IMR-90 (cell line): ENCODE measurements around the gene OBP2A. TPM values are rescaled to one million over a fixed set of nuclear protein-coding genes. Genes with fewer than 3 reads are reported as not detected.

Experiments used
- ATAC-seq: fragments of 200-7000 bp; cut with Tn5 transposase; 2 replicates; pipeline ENCODE4 v1.9.1; 2020; ENCODE audit warnings: low read depth, mild to moderate bottlenecking, moderate library complexity
- BruUV-seq: library from RNA; stranded (reverse); fragments of 400-500 nt; replicated peaks from 2 replicates; lab custom pipeline; 2021; lab: Mats Ljungman, UMichigan
- CTCF ChIA-PET: fragments of 300-600 bp; formaldehyde crosslinking; extraction: SDS; loops from one replicate; lab custom pipeline; 2021; ENCODE audit warnings: antibody characterized with exemption; lab: Yijun Ruan, JAX
- POLR2A ChIA-PET: fragments of 300-600 bp; sonication (Branson Sonifier 250); formaldehyde crosslinking; loops from one replicate; lab custom pipeline; 2022; ENCODE audit warnings: antibody characterized with exemption; ENCODE audit not compliant: unreplicated experiment; lab: Charles Lee
- DNase-seq: peaks from one replicate; pipeline ENCODE4 v3.0.0; 2013
- H2AFZ ChIP-seq: replicated peaks from 2 replicates; pipeline ENCODE3; 2013; ENCODE audit warnings: low read length, mild to moderate bottlenecking; ENCODE audit not compliant: poor library complexity
- H2AK5ac ChIP-seq: 2 replicates; pipeline ENCODE4 v1.6.1; 2013; ENCODE audit warnings: low read depth, low read length, inconsistent platforms
- H2AK9ac ChIP-seq: replicated peaks from 2 replicates; pipeline ENCODE3; 2013; ENCODE audit warnings: mild to moderate bottlenecking, low read depth, low read length, moderate library complexity; ENCODE audit not compliant: poor library complexity
- H2BK120ac ChIP-seq: 2 replicates; pipeline ENCODE4 v1.6.1; 2013; ENCODE audit warnings: low read depth, low read length, inconsistent platforms
- H2BK15ac ChIP-seq: 3 replicates; pipeline ENCODE4 v1.6.1; 2013; ENCODE audit warnings: low read depth, low read length, inconsistent platforms
- H2BK20ac ChIP-seq: 2 replicates; pipeline ENCODE4 v1.6.1; 2013; ENCODE audit warnings: low read depth, mild to moderate bottlenecking, inconsistent platforms, low read length, moderate library complexity
- H2BK5ac ChIP-seq: 2 replicates; pipeline ENCODE4 v1.6.1; 2013; ENCODE audit warnings: mild to moderate bottlenecking, low read depth, low read length, inconsistent platforms; ENCODE audit not compliant: poor library complexity, severe bottlenecking
- H3K14ac ChIP-seq: replicated peaks from 2 replicates; pipeline ENCODE4 v1.6.1; 2013; ENCODE audit warnings: low read depth, low read length, inconsistent platforms
- H3K18ac ChIP-seq: 2 replicates; pipeline ENCODE4 v1.6.1; 2013; ENCODE audit warnings: low read depth, low read length, control low read depth
- H3K23ac ChIP-seq: 2 replicates; pipeline ENCODE4 v1.6.1; 2013; ENCODE audit warnings: low read depth, low read length, inconsistent platforms
- H3K27ac ChIP-seq: 2 replicates; pipeline ENCODE4 v1.5.1; 2013; ENCODE audit warnings: mild to moderate bottlenecking, control low read depth, low read length; ENCODE audit not compliant: insufficient read depth
- H3K27me3 ChIP-seq: 2 replicates; pipeline ENCODE4 v1.6.1; 2013; ENCODE audit warnings: low read length; ENCODE audit not compliant: control insufficient read depth, insufficient read depth
- H3K36me3 ChIP-seq: 2 replicates; pipeline ENCODE4 v1.6.1; 2013; ENCODE audit warnings: low read length, mixed read lengths; ENCODE audit not compliant: control insufficient read depth, insufficient read depth
- H3K4ac ChIP-seq: 2 replicates; pipeline ENCODE4 v1.6.1; 2013; ENCODE audit warnings: low read depth, low read length, inconsistent platforms
- H3K4me1 ChIP-seq: 2 replicates; pipeline ENCODE4 v1.6.1; 2013; ENCODE audit warnings: low read length, mixed read lengths; ENCODE audit not compliant: control insufficient read depth, insufficient read depth
- H3K4me2 ChIP-seq: 2 replicates; pipeline ENCODE4 v1.6.1; 2013; ENCODE audit warnings: low read depth, mild to moderate bottlenecking, control low read depth, low read length, moderate library complexity
- H3K4me3 ChIP-seq: 2 replicates; pipeline ENCODE4 v1.5.1; 2013; ENCODE audit warnings: low read depth, mild to moderate bottlenecking, control low read depth, low read length, moderate library complexity; ENCODE audit not compliant: insufficient read depth
- H3K56ac ChIP-seq: 2 replicates; pipeline ENCODE4 v1.6.1; 2013; ENCODE audit warnings: low read length, inconsistent platforms; ENCODE audit not compliant: insufficient read depth; ENCODE audit errors: extremely low read depth
- H3K79me1 ChIP-seq, 2 experiments: 2 replicates each; pipeline ENCODE4 v1.6.1; 2013; ENCODE audit warnings: low read length in 2 of 2, inconsistent platforms in 1 of 2, low read depth in 1 of 2
- H3K9ac ChIP-seq: 2 replicates; pipeline ENCODE4 v1.6.1; 2013; ENCODE audit warnings: low read depth, low read length, control low read depth
- H3K9me1 ChIP-seq: 2 replicates; pipeline ENCODE4 v1.6.1; 2013; ENCODE audit warnings: low read length, inconsistent platforms; ENCODE audit not compliant: insufficient read depth
- H3K9me3 ChIP-seq: 2 replicates; pipeline ENCODE4 v1.6.1; 2013; ENCODE audit warnings: low read length; ENCODE audit not compliant: control insufficient read depth, insufficient read depth
- H4K20me1 ChIP-seq: 2 replicates; pipeline ENCODE4 v1.6.1; 2013; ENCODE audit warnings: low read length, inconsistent platforms; ENCODE audit not compliant: insufficient read depth
- H4K5ac ChIP-seq: 2 replicates; pipeline ENCODE4 v1.6.1; 2013; ENCODE audit warnings: mild to moderate bottlenecking, low read depth, low read length, control low read depth
- H4K8ac ChIP-seq, 2 experiments: 2 replicates each; pipeline ENCODE4 v1.6.1; 2013; ENCODE audit warnings: low read depth in 2 of 2, low read length in 2 of 2, control low read depth in 1 of 2, inconsistent platforms in 1 of 2
- H4K91ac ChIP-seq: 2 replicates; pipeline ENCODE4 v1.6.1; 2013; ENCODE audit warnings: low read depth, low read length, inconsistent platforms; ENCODE audit not compliant: insufficient read depth
- BHLHE40 ChIP-seq: fragments of 150-350 bp; IDR thresholded peaks from 2 replicates; pipeline ENCODE4 v1.6.1; 2016; ENCODE audit warnings: mild to moderate bottlenecking, low read depth, low read length
- CEBPB ChIP-seq: IDR thresholded peaks from 2 replicates; pipeline ENCODE4 v1.6.1; 2012; ENCODE audit warnings: low read depth, low read length, improper control_type of control experiment
- CHD1 ChIP-seq: IDR thresholded peaks from 2 replicates; pipeline ENCODE4 v1.6.1; 2012; ENCODE audit warnings: low read depth, low read length, improper control_type of control experiment
- MAZ ChIP-seq: IDR thresholded peaks from 2 replicates; pipeline ENCODE4 v1.6.1; 2012; ENCODE audit warnings: low read depth, mild to moderate bottlenecking, low read length, improper control_type of control experiment, moderate library complexity, borderline replicate concordance
- NFE2L2 ChIP-seq: fragments of 150-350 bp; IDR thresholded peaks from 2 replicates; pipeline ENCODE4 v1.6.1; 2016; ENCODE audit warnings: low read depth, mild to moderate bottlenecking, low read length
- POLR2A ChIP-seq: IDR thresholded peaks from 2 replicates; pipeline ENCODE4 v1.6.1; 2012; ENCODE audit warnings: mild to moderate bottlenecking, low read depth, low read length
- SMC3 ChIP-seq: fragments of 150-350 bp; IDR thresholded peaks from 2 replicates; pipeline ENCODE4 v1.6.1; 2016; ENCODE audit warnings: low read depth, mild to moderate bottlenecking, antibody characterized with exemption, low read length, moderate library complexity
- WGBS, 2 experiments: methylation state at CpG; one replicate each; pipeline versions ENCODE4 v1.1.5 to v1.1.7; 2013; ENCODE audit warnings: missing lambda C conversion rate in 2 of 2; ENCODE audit not compliant: insufficient read length in 1 of 2; ENCODE audit errors: extremely low coverage in 2 of 2; 5-methylcytosine and 5-hydroxymethylcytosine counted together
- dilution Hi-C: fragments of 300-500 bp; cut with HindIII; formaldehyde crosslinking; loops from one replicate; pipeline ENCODE4 v1.14.3; 2018; ENCODE audit warnings: low sequenced_read_pairs; ENCODE audit not compliant: unreplicated experiment
- in situ Hi-C: fragments of 300-500 bp; cut with MboI; formaldehyde crosslinking; loops from 3 replicates; pipeline ENCODE4 v1.14.3; 2019; ENCODE audit warnings: low sequenced_read_pairs, inconsistent platforms, mixed read lengths
- intact Hi-C: fragments of 100-400 bp; cut with micrococcal nuclease; formaldehyde crosslinking; loops from 2 replicates; pipeline ENCODE4 v1.10.0; 2022
- polyA plus RNA-seq, 3 experiments: library from polyadenylated mRNA; depleted of rRNA; stranded (reverse); fragments of >200 nt; gene quantifications; 2 replicates each; pipeline ENCODE4 v1.2.3, GENCODE V29; 2012; ENCODE audit warnings: low replicate concordance in 1 of 3
- total RNA-seq: library from RNA; depleted of rRNA; stranded (reverse); fragments of >200 nt; gene quantifications from 2 replicates; pipeline ENCODE4 v1.2.3, GENCODE V29; 2012
- TF ChIP-seq, protein P1 (sequence below): fragments of 150-350 bp; IDR thresholded peaks from 2 replicates; pipeline ENCODE4 v1.6.1; 2017; ENCODE audit warnings: mild to moderate bottlenecking, antibody characterized with exemption, low read length, low read depth

Gene OBP2A
- total and polyA plus RNA-seq, 2 of the 4 experiments (the other 2 are of a cell fraction), result not detected

DNA sequence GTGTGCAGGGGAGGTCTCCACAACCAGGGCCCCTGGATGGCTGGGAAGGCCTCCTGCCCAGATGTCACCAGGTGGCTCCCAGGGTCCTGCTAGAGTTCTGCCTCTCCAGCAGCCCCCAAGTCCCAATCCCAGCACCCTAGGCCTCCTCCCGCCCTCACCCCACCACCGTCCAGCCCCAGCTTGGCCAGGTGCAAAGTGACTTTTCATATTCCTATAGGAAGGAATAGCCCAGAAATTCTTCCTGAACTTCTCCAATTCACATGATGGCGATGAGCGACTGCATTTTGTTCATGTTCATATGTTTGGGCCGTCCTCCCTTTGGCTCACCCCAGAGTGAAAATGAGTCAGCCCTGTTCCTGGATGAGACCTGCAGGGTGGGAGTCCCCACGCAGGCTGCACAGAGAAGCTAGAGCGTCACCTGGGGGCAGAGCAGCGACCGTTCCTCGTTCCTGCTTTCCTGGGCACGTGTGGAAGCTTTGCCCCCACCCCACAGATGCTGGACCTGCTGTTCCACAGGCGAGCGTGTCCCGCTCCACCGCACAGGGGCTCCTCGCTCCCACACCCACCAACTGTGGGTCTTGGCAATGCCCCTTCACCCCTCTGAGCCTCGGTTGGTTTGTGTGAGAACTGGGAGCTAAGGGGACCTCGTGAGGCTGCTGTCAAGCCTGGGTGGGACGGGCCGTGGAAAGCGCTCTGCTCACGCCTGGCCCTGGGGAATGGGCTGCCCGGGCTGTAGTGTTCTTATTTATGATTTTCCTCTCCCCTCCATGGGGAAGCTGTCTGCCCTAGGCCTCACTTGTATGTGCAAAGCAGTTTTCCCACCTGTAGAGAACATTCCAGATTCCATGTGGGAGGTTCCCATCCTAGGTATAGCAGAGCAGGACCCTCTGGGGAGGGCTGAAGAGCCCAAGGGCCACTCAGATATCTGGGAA lies 38.6 kb upstream of the OBP2A start:
- H3K27me3 ChIP-seq, result peaks cover 2% of the 10 kb centered on the region; the same call in 1 of the 2 replicates
- H3K56ac ChIP-seq, result no peak overlapping the region
- H3K79me1 ChIP-seq, result peaks cover 0 to 22% of the 10 kb centered on the region in 2 experiments; a peak in 2 of 4 replicates
- no peak overlapping the region for H4K91ac ChIP-seq
- POLR2A ChIA-PET, result no interaction called here
- H3K4me2 ChIP-seq, result no peak overlapping the region
- H2BK120ac ChIP-seq, result no peak overlapping the region
- H2AK9ac ChIP-seq, result peak overlapping the region; percentile 55
- dilution Hi-C loops, result no loop called here
- H3K9me1 ChIP-seq, result no peaks in the 10 kb centered on the region
- H3K18ac ChIP-seq, result no peak overlapping the region
- no peaks in the 10 kb centered on the region for H3K4me1 ChIP-seq
- no peak overlapping the region for H2BK15ac ChIP-seq
- no peak overlapping the region for H2BK20ac ChIP-seq
- no peaks in the 10 kb centered on the region for H3K9me3 ChIP-seq
- no peak overlapping the region for H3K27ac ChIP-seq
- no peak overlapping the region for H3K4ac ChIP-seq
- no TSS peak for BruUV-seq
- no peak overlapping the region for H3K9ac ChIP-seq
- H3K36me3 ChIP-seq, result peaks cover 22% of the 10 kb centered on the region
- H2BK5ac ChIP-seq, result no peak overlapping the region
- peak overlapping the region; percentile 11 for H2AFZ ChIP-seq
- H4K8ac ChIP-seq, result no peak overlapping the region
- intact Hi-C loops, result no loop called here
- in situ Hi-C loops, result no loop called here
- H3K4me3 ChIP-seq, result no peak overlapping the region
- no peak overlapping the region for H3K23ac ChIP-seq
- DNase-seq (no peak), ATAC-seq (no peak)
- CTCF ChIA-PET, result no interaction called here
- no peak overlapping the region for H4K5ac ChIP-seq
- WGBS, 2 experiments, result 84% methylated on average over 5 of the region's 23 CpGs; no CpG with 5 or more reads in 1 of the 2 experiments
- peaks cover 24% of the 10 kb centered on the region for H4K20me1 ChIP-seq
- no peak for TF ChIP-seq NFE2L2
- TF ChIP-seq CEBPB, result no peak
- TF ChIP-seq MAZ, result no peak
- TF ChIP-seq, protein P1, sequence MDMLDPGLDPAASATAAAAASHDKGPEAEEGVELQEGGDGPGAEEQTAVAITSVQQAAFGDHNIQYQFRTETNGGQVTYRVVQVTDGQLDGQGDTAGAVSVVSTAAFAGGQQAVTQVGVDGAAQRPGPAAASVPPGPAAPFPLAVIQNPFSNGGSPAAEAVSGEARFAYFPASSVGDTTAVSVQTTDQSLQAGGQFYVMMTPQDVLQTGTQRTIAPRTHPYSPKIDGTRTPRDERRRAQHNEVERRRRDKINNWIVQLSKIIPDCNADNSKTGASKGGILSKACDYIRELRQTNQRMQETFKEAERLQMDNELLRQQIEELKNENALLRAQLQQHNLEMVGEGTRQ, result no peak
- TF ChIP-seq CHD1, result no peak
- TF ChIP-seq POLR2A, result no peak
- TF ChIP-seq BHLHE40, result no peak
- TF ChIP-seq SMC3, result no peak
- H2AK5ac ChIP-seq, result no peak overlapping the region
- no peak overlapping the region for H3K14ac ChIP-seq
